ENCODE data around the gene DNAAF5. TPM values are rescaled to one million over a fixed set of nuclear protein-coding genes. Genes with fewer than 3 reads are reported as not detected.

The DNAAF5 gene
- total and polyA plus RNA-seq, 4 donors, result 4.1 to 16.8 (median 14.5) TPM

DNA sequence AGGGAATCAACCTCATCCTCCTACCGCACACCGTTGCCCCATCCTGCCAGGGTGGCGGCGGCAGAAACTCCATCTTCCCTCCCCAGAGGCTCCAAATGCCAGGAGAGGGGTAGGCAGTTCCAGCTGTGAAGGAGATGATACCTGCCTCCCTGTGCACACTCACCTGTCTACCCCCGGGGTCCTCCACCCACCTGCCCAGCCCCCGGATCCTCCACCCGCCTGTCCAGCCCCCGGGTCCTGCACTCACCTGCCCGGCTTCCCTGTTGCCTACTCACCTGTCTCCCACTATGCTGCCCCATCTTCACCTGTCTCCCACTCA lies 13.4 kb upstream of the DNAAF5 start:
- ATAC-seq (ENCODE audit: low FRiP score) (no peak), DNase-seq (no peak)
- WGBS, 2 donors, result 92 to 94% methylated on average over 9 of the region's 9 CpGs

DNA sequence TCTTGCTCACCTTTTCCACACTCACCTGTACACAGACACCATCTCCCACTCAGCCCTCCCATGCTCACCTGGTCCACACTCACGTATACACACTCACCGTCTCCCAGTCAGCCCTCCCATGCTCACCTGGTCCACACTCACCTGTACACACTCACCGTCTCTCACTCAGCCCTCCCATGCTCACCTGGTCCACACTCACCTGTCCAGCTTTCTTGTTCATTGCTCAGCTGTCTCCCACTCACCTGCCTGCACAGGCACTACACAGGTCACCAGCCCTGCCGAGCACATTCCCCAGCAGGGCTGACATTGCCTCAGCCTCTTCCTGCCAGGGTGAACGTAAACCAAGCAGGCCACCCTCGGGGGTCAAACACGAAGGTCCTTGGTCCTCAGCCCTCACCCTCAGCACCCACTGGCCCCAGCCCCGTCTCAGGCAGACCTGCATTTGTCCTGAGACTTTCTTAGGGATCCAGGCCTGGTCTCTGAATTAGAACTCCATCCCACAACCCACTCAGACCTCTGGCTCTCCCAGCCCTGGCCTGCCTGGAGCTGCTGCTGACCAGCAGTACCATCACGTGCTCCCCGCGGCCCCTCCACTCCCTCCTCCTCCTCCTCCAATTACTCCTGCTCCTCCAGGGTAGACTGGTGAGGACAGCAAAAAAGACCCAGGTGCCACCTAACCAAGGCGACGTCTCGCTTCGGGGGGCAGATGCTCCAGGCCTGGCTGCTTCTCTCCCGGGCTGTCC lies 12.8 kb upstream of the DNAAF5 start:
- ATAC-seq (ENCODE audit: low FRiP score), result no peak

More for the DNA sequence above, 13.4 kb upstream of the DNAAF5 start:
- no peak overlapping the region for H3K4me3 ChIP-seq (ENCODE audit: low read length in 2 of 2)
- no peaks in the 10 kb centered on the region for H3K4me1 ChIP-seq (ENCODE audit: control insufficient read depth in 1 of 2, insufficient read depth in 2 of 2, low read length in 2 of 2)
- H3K27me3 ChIP-seq (ENCODE audit: control insufficient read depth in 1 of 2, insufficient read depth in 2 of 2, low read length in 1 of 2), result no peaks in the 10 kb centered on the region
- H3K27ac ChIP-seq (ENCODE audit: low read depth in 1 of 2, low read length in 2 of 2), result no peak overlapping the region
- H3K9me3 ChIP-seq (ENCODE audit: control insufficient read depth, low read length), result no peaks in the 10 kb centered on the region
- intact Hi-C loops (cut with DNase I), result no loop called here
- H3K36me3 ChIP-seq (ENCODE audit: control insufficient read depth in 1 of 2, insufficient read depth in 2 of 2, low read length in 1 of 2), result no peaks in the 10 kb centered on the region

DNA sequence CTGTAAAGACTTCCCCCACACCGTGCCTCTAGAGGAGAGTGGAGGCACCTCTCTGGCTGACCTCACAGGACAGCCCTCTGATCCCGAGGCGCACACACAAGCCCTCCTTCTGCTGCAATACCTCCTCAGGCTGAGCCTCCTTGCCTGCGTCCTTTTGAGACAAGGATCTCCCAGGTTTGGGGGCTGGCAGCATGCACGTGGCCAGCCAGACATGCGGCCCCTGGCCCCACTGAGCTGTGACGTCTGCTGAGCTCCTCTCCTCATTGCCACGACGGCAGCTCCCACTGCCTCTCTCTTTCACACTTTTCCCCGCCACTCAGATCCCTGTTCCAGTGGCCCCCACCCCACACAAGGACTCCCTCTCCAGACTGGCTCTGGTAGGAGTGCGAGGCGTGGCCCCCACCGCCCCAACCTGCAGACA lies 12.2 kb upstream of the DNAAF5 start:
- no peak overlapping the region for H3K4me3 ChIP-seq (ENCODE audit: low read length in 2 of 2)
- DNase-seq (no peak), ATAC-seq (ENCODE audit: low FRiP score) (no peak)
- H3K9me3 ChIP-seq (ENCODE audit: control insufficient read depth, low read length), result no peaks in the 10 kb centered on the region
- 91 to 93% methylated on average over 13 of the region's 13 CpGs for WGBS, 2 donors
- no peaks in the 10 kb centered on the region for H3K36me3 ChIP-seq (ENCODE audit: control insufficient read depth in 1 of 2, insufficient read depth in 2 of 2, low read length in 1 of 2)
- no peak overlapping the region for H3K27ac ChIP-seq (ENCODE audit: low read depth in 1 of 2, low read length in 2 of 2)
- intact Hi-C loops (cut with DNase I), result no loop called here
- H3K27me3 ChIP-seq (ENCODE audit: control insufficient read depth in 1 of 2, insufficient read depth in 2 of 2, low read length in 1 of 2), result no peaks in the 10 kb centered on the region
- no peaks in the 10 kb centered on the region for H3K4me1 ChIP-seq (ENCODE audit: control insufficient read depth in 1 of 2, insufficient read depth in 2 of 2, low read length in 2 of 2)

More for the DNA sequence above, 12.8 kb upstream of the DNAAF5 start:
- intact Hi-C loops (cut with DNase I), result no loop called here
- WGBS, 2 donors, result 93% methylated on average over 16 of the region's 16 CpGs
- H3K27me3 ChIP-seq (ENCODE audit: control insufficient read depth in 1 of 2, insufficient read depth in 2 of 2, low read length in 1 of 2), result no peaks in the 10 kb centered on the region
- H3K27ac ChIP-seq (ENCODE audit: low read depth in 1 of 2, low read length in 2 of 2), result no peak overlapping the region
- H3K36me3 ChIP-seq (ENCODE audit: control insufficient read depth in 1 of 2, insufficient read depth in 2 of 2, low read length in 1 of 2), result no peaks in the 10 kb centered on the region
- DNase-seq, result no peak
- H3K9me3 ChIP-seq (ENCODE audit: control insufficient read depth, low read length), result no peaks in the 10 kb centered on the region
- no peak overlapping the region for H3K4me3 ChIP-seq (ENCODE audit: low read length in 2 of 2)
- H3K4me1 ChIP-seq (ENCODE audit: control insufficient read depth in 1 of 2, insufficient read depth in 2 of 2, low read length in 2 of 2), result no peaks in the 10 kb centered on the region

DNA sequence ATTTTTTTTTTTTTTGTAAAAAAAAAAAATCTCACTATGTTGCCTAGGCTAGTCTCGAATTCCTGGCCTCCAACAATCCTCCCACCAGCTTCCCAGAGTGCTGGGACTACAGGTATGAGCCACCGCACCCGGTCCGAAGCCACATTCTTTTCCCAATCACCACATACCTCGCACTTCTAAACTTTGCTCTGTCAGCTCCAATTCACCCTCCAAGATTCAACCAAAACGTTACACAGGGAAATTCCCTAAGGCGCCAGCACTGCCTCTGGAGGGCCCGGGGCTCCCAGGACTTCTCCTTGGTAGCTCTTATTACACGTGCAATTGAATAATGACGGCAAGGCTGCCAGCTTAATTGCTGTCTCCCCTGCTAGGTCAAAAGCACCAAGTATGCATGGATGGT lies 10.3 kb upstream of the DNAAF5 start:
- intact Hi-C loops (cut with DNase I), result no loop called here
- no peak overlapping the region for H3K27ac ChIP-seq (ENCODE audit: low read depth in 1 of 2, low read length in 2 of 2)
- H3K27me3 ChIP-seq (ENCODE audit: control insufficient read depth in 1 of 2, insufficient read depth in 2 of 2, low read length in 1 of 2), result no peaks in the 10 kb centered on the region
- H3K4me1 ChIP-seq (ENCODE audit: control insufficient read depth in 1 of 2, insufficient read depth in 2 of 2, low read length in 2 of 2), result no peaks in the 10 kb centered on the region
- ATAC-seq (ENCODE audit: low FRiP score) (no peak), DNase-seq (no peak)
- no peak overlapping the region for H3K4me3 ChIP-seq (ENCODE audit: low read length in 2 of 2)
- H3K9me3 ChIP-seq (ENCODE audit: control insufficient read depth, low read length), result no peaks in the 10 kb centered on the region
- no peaks in the 10 kb centered on the region for H3K36me3 ChIP-seq (ENCODE audit: control insufficient read depth in 1 of 2, insufficient read depth in 2 of 2, low read length in 1 of 2)
- 60 to 66% methylated on average over 10 of the region's 10 CpGs for WGBS, 2 donors

DNA sequence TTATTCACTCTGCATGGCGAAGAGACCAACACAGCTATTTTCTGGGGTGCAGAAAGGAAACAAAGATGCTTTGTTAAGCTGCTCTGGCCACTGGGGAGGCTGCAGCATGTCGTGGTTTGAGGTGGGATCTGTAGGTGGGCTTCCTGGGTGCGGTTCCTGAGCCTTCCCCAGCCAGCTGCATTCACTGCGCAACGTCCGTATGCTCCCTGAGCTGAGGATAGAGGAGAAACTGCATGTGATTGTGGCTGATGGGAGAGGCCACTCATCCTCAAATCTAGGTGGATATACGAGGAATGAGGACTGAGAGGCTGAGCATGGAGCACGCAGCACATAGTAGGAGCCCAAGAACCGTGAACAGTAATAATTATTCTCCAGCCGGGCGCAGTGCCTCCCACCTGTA lies 9.9 kb upstream of the DNAAF5 start:
- no peak overlapping the region for H3K27ac ChIP-seq (ENCODE audit: low read depth in 1 of 2, low read length in 2 of 2)
- H3K4me3 ChIP-seq (ENCODE audit: low read length in 2 of 2), result no peak overlapping the region
- intact Hi-C loops (cut with DNase I), result no loop called here
- no peaks in the 10 kb centered on the region for H3K27me3 ChIP-seq (ENCODE audit: control insufficient read depth in 1 of 2, insufficient read depth in 2 of 2, low read length in 1 of 2)
- 86 to 89% methylated on average over 11 of the region's 11 CpGs for WGBS, 2 donors
- no peaks in the 10 kb centered on the region for H3K36me3 ChIP-seq (ENCODE audit: control insufficient read depth in 1 of 2, insufficient read depth in 2 of 2, low read length in 1 of 2)
- H3K9me3 ChIP-seq (ENCODE audit: control insufficient read depth, low read length), result no peaks in the 10 kb centered on the region
- no peaks in the 10 kb centered on the region for H3K4me1 ChIP-seq (ENCODE audit: control insufficient read depth in 1 of 2, insufficient read depth in 2 of 2, low read length in 2 of 2)
- ATAC-seq (ENCODE audit: low FRiP score) (no peak), DNase-seq (no peak)

DNA sequence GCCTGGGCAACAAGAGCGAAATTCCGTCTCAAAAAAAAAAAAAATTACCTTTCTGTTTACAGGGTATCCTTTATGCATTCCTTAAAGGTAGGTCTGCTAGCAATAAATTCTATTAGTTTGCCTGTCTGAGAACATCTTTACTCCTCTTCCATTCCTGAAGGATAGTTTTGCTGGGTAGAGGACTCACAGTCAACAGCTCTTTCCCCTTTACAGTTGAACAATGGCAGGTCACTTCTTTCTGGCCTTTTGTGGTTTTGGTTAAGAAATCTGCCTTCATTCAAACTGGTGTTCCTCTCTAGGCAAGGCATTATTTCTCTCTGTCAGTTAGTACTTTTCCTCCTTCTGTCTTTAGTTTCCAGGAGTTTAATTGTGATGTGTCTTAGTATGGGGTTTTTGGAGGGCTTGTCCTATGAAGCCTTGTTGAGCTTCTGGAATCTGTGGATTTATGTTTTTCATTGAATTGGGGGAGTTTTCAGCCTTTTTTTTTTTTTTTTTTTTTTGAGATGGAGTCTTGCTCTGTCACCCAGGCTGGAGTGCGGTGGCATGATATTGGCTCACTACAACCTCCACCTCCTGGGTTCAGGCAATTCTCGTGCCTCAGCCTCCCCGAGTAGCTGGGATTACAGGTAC lies 4.8 kb upstream of the DNAAF5 start:
- H3K4me3 ChIP-seq (ENCODE audit: low read length in 2 of 2), result no peak overlapping the region
- intact Hi-C loops (cut with DNase I), result no loop called here
- no peaks in the 10 kb centered on the region for H3K36me3 ChIP-seq (ENCODE audit: control insufficient read depth in 1 of 2, insufficient read depth in 2 of 2, low read length in 1 of 2)
- no peak for DNase-seq
- no peak for ATAC-seq (ENCODE audit: low FRiP score)
- H3K4me1 ChIP-seq (ENCODE audit: control insufficient read depth in 1 of 2, insufficient read depth in 2 of 2, low read length in 2 of 2), result no peaks in the 10 kb centered on the region
- H3K27ac ChIP-seq (ENCODE audit: low read depth in 1 of 2, low read length in 2 of 2), result no peak overlapping the region
- no peaks in the 10 kb centered on the region for H3K9me3 ChIP-seq (ENCODE audit: control insufficient read depth, low read length)
- WGBS, 2 donors, result 94 to 96% methylated on average over 5 of the region's 5 CpGs
- no peaks in the 10 kb centered on the region for H3K27me3 ChIP-seq (ENCODE audit: control insufficient read depth in 1 of 2, insufficient read depth in 2 of 2, low read length in 1 of 2)

DNA sequence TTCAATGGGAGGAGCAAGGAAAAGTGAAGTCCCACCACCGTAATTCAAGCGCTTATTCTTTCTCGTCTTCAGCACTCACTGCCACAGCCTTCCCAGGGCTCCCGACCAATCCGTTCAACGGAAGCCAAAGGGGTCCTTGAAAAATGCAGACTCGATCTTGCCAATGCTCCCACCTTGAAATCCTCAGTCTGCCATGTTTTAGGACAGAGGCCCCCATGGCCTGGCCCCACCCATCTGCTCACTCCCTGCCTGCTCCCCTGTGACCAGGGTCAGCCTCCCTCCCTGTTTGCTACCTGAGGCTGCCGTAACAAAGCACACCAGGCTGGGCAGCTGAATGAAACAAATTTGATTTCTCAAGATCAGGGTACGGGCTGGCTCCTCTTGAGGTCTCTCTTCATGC lies 3.0 kb upstream of the DNAAF5 start:
- H3K27ac ChIP-seq (ENCODE audit: low read depth in 1 of 2, low read length in 2 of 2), result no peak overlapping the region
- no peak overlapping the region for H3K4me3 ChIP-seq (ENCODE audit: low read length in 2 of 2)
- WGBS, 2 donors, result 96 to 97% methylated on average over 9 of the region's 9 CpGs
- ATAC-seq (ENCODE audit: low FRiP score) (no peak), DNase-seq (no peak)
- H3K27me3 ChIP-seq (ENCODE audit: control insufficient read depth in 1 of 2, insufficient read depth in 2 of 2, low read length in 1 of 2), result no peaks in the 10 kb centered on the region
- intact Hi-C loops (cut with DNase I), result no loop called here
- no peaks in the 10 kb centered on the region for H3K36me3 ChIP-seq (ENCODE audit: control insufficient read depth in 1 of 2, insufficient read depth in 2 of 2, low read length in 1 of 2)
- H3K4me1 ChIP-seq (ENCODE audit: control insufficient read depth in 1 of 2, insufficient read depth in 2 of 2, low read length in 2 of 2), result no peaks in the 10 kb centered on the region
- no peaks in the 10 kb centered on the region for H3K9me3 ChIP-seq (ENCODE audit: control insufficient read depth, low read length)

DNA sequence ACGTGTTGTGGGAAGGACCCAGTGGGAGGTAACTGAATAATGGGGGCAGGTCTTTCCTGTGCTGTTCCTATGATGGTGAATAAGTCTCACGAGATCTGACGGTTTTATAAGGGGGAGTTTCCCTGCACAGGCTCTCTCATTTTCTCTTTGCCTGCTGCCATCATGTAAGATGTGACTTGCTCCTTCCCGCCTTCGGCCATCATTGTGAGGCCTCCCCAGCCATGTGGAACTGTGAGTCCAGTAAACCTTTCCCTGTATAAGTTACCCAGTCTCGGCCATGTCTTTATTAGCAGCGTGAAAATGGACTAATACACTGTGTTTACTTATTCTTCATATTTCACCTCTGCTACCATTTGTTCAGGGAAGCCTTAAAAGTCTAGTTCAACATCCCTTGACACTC lies 2.2 kb upstream of the DNAAF5 start:
- WGBS, 2 donors, result 93 to 95% methylated on average over 7 of the region's 7 CpGs
- H3K27me3 ChIP-seq (ENCODE audit: control insufficient read depth in 1 of 2, insufficient read depth in 2 of 2, low read length in 1 of 2), result no peaks in the 10 kb centered on the region
- intact Hi-C loops (cut with DNase I), result no loop called here
- no peaks in the 10 kb centered on the region for H3K4me1 ChIP-seq (ENCODE audit: control insufficient read depth in 1 of 2, insufficient read depth in 2 of 2, low read length in 2 of 2)
- H3K27ac ChIP-seq (ENCODE audit: low read depth in 1 of 2, low read length in 2 of 2), result no peak overlapping the region
- no peaks in the 10 kb centered on the region for H3K36me3 ChIP-seq (ENCODE audit: control insufficient read depth in 1 of 2, insufficient read depth in 2 of 2, low read length in 1 of 2)
- ATAC-seq (ENCODE audit: low FRiP score) (no peak), DNase-seq (no peak)
- no peaks in the 10 kb centered on the region for H3K9me3 ChIP-seq (ENCODE audit: control insufficient read depth, low read length)
- no peak overlapping the region for H3K4me3 ChIP-seq (ENCODE audit: low read length in 2 of 2)

All from aorta (tissue), 5 donors.